HG03159 (cell line): ENCODE results near the gene RHOJ.

Source experiments
- ATAC-seq: cut with Tn5 transposase; IDR thresholded peaks from one replicate; pipeline ENCODE4 v1.9.1; 2021; ENCODE audit warnings: mild to moderate bottlenecking, moderate library complexity; ENCODE audit not compliant: unreplicated experiment

The RHOJ gene

GRCh38 chr14:63205044-63205575 is 867 bp downstream of the RHOJ start:
- no peak for ATAC-seq

GRCh38 chr14:63205866-63206265 is 1.6 kb downstream of the RHOJ start:
- no peak for ATAC-seq

GRCh38 chr14:63209160-63209559 is 4.9 kb downstream of the RHOJ start:
- no peak for ATAC-seq

- ATAC-seq: no peak
These were observed 6.6 kb downstream of the RHOJ start for GRCh38 chr14:63210812-63211211.

GRCh38 chr14:63212209-63212608 is 8.0 kb downstream of the RHOJ start:
- no peak for ATAC-seq

- no peak for ATAC-seq
These were observed 8.7 kb downstream of the RHOJ start for GRCh38 chr14:63212776-63213500.

- ATAC-seq: no peak
These were observed 10.4 kb downstream of the RHOJ start for GRCh38 chr14:63214417-63215196.

- ATAC-seq: no peak
These were observed 16.3 kb downstream of the RHOJ start for GRCh38 chr14:63220526-63220925.

- ATAC-seq: no peak
These were observed 19.4 kb downstream of the RHOJ start for GRCh38 chr14:63223596-63223995.

GRCh38 chr14:63224196-63224595 is 20.0 kb downstream of the RHOJ start:
- no peak for ATAC-seq

- no peak for ATAC-seq
These were observed 24.0 kb downstream of the RHOJ start for GRCh38 chr14:63228217-63228616.

GRCh38 chr14:63229330-63230059 is 25.3 kb downstream of the RHOJ start:
- no peak for ATAC-seq

GRCh38 chr14:63231766-63232165 is 27.5 kb downstream of the RHOJ start:
- ATAC-seq: no peak

- ATAC-seq: no peak
These were observed 33.5 kb downstream of the RHOJ start for GRCh38 chr14:63237791-63238190.

GRCh38 chr14:63240221-63240620 is 36.0 kb downstream of the RHOJ start:
- no peak for ATAC-seq

- ATAC-seq: no peak
These were observed 36.9 kb downstream of the RHOJ start for GRCh38 chr14:63241096-63241495.

- ATAC-seq: no peak
These were observed 39.4 kb downstream of the RHOJ start for GRCh38 chr14:63243646-63244045.

- no peak for ATAC-seq
These were observed 41.6 kb downstream of the RHOJ start for GRCh38 chr14:63245893-63246292.

- ATAC-seq: no peak
These were observed 44.0 kb downstream of the RHOJ start for GRCh38 chr14:63248211-63248610.

- ATAC-seq: no peak
These were observed 44.8 kb downstream of the RHOJ start for GRCh38 chr14:63249092-63249491.

GRCh38 chr14:63257299-63257698 is 53.1 kb downstream of the RHOJ start:
- ATAC-seq: no peak
